HG03095 (cell line): Measurements from ENCODE around the gene CBX6.

ENCODE experiments used
- ATAC-seq: cut with Tn5 transposase; IDR thresholded peaks from one replicate; pipeline ENCODE4 v1.9.1; 2021; ENCODE audit warnings: moderate library complexity; ENCODE audit not compliant: unreplicated experiment

CBX6 gene

DNA sequence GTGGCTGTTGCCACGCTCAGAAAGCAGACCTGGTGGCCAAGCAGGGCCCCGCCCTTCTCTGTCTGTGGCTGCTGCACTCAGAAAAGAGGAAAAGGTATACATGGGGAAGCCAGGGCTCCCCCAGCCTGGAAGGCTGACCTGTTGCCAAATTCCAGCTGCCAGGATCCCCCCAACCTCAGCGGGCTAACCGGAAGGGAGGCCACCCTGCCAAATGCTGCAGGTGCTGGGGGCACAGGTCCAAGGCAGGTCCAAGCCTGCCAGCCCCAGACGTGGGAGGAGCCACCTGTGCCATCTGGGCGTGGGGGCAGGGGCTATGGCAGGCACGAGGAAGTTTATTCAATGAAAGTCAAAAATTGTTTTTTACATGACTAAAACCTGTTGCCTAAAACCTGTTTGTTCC is 30.8 kb downstream of the CBX6 start:
- no peak for ATAC-seq

DNA sequence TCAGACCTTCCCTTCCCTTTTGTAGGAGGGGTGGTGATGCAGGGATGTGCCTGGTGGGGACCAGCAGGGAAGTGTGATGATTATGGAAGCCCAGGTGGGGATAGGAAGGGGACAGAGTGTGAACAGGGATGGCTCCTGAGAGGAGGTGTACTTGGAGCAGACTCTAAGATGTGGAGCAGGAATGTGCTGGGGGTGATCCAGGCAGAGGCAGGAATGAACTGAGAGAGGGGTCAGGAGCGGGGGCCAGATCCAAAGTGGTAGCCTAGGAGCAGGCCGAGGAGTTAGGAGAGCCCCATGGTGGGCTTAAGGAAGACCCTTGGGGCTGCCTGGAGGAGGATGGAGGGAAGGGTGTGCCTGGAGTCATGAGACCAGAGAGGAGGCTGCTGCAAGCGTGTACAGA is 31.9 kb downstream of the CBX6 start:
- ATAC-seq = no peak

DNA sequence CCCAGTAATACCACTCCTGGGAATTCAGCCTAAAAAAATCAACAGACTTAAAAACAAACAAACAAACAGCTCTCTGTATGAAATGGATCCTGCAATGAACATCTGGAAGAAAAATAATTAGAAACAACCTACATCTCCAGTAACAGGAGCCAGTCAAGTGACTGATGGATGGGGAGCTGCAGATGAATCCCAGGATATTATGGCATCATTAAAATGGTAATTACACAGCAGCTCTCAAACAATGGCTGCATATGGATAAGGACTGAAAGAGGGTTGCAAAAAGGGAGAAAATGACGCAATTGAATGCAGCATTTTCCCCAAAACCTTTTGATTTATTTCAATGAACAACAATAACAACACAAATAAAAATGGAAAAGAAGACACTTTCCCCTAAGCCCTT is 32.3 kb downstream of the CBX6 start:
- ATAC-seq = no peak

DNA sequence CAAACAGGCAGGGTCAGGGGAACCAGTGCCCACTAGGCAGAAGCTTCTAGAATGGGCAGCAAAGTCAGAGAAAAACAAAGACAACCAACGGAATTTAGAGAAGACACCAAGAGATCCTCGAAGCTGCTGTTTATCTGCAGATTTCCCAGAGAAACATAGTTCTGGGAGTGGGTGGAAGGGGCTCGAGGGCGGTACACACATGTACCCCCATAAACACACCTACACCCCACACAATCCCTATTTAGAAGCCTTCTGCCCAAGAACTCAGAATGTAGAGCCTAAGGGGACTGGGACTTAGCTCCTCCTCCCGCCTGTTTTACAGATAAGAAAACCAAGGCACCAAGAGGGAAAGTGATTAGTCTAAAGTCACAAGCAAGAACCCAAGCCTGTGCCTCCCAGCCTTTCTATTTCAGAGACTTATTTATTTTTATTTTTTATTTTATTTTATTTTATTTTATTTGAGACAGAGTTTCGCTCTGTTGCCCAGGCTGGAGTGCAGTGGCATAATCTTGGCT is 34.5 kb downstream of the CBX6 start:
- ATAC-seq = no peak

DNA sequence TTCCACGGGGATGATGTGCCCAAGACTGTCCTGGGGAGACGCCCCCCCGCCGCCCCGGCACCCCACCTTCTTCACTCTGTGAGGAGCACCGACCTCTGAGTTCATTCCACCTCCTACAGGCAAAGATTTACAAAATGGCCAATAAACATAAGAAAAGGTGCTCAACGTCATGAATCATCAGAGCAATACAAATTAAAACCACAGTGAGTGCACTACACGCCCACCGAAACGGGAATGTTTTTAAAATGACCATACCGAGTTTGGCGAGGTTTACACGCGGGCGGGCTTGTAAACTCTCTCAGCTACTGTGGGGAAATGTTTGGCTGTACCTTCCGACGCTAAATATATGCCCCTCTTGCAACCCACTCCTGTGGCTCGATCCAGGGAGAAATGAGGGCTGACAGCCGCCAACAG is 36.1 kb downstream of the CBX6 start:
- ATAC-seq = no peak

DNA sequence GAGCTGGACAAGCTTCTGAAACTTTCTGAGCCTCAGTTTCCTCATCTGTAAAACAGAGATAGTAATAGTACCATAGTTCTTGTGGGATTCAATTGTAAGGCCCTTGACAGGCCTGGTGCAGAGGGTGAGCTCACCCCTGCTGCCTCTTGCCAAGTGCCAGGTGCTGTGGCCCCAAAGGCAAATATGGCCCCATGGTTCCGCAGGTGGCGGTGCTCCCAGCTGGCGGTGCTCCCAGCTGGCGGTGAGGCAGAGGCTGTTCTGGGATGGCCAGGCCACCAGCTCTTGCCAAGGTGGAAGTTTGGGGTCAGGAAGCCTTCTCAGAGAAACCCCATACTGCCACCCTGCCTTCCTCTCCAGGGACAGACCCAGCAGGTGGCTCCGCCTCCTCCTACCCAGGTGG is 37.0 kb downstream of the CBX6 start:
- no peak for ATAC-seq

DNA sequence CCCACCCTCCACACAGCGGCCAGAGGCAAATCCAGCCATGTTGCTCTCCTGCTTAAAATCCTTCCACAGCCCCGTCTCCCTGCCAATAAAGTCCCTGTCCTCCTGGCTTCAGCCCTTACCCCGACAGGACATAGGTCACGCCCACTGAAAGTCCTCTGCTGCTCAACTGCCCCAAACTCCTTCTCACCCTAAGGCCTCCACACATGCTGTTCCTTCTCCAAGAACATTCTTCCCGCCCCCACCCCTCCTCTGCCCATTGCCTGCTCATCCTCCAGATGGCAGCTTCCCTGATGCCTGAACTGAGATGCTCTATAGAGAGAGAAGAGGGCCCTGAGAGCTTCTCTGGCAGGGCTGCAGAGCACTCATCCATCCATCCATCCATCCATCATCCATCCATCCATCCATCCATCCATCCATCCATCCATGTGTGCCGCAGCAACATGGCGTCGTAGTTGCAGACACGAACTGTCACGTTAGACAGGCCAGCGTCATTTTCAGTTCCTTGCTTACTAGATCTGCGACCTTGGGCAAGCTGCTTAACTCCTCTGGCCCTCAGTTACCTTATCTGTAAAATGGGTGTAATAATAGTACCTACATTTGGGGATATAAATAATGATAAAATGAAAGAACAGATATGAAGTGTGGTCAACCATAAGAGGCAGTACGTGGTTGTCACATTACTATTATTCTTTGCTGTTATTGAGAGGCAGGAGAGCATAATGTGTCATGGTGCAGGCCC is 37.6 kb downstream of the CBX6 start:
- ATAC-seq = no peak

DNA sequence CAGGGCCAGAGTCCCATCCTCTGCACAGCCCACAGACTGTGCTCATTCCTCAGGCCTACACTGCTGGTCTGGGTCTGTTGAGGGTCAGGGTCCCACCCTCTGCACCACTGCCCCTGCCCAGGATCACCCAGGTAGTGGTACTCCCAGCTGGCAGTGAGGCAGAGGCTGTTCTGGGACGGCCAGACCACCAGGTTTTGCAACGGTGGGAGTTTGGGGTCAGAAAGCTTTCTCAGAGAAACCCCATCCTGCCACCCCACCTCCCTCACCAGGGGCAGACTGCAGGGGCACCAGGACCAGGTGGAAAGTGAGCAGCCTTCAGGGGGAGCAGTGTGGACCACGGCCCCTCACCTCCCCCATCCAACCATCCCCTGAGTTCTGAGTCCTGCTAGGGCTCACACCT is 39.0 kb downstream of the CBX6 start:
- ATAC-seq = no peak

DNA sequence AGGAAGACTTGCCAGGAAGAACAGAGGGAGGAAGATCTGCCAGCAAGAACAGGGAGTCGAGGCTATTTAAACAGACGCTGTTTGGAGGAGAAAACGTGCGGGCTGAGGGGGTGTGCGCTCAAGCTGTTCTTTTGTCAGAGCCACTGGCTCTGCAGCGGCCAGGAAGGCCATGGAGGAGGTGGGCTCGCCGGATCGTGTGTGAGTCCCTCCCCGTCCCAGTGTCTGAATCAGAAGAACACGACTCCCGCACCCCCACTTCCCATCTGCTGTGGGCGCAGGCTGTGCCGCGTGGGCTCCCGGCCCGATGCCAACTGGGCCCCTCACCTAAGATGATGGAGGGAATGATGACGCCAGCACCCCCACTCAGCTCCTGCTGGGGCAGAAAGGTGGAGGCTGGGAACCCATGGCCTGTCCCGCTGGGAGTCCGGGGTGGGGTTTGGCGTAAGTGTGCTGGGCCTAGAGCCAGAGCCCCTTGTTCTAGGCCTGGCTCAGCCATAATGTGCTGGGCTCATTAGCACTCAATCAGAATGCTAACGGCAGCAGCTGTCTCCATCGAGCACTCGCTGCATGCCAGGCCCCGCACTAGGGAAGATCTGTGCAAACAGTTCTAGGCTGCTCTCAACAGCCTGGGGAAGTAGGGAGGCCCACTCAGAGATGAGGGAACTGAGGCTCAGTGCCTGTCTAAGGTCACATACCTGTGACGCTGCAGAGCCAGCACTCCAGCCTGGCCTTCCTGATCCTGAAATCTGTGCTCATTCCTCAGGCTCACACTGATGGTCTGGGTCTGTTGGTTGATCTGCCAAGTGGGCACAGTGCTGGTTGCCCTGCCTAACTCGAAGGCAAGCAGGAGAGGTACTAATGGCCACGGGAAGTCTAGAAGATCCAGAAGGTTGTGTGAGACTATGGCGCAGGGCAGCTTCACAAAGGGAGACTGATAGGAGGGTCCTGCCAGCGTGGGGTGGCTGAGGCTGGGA is 39.7 kb downstream of the CBX6 start:
- no peak for ATAC-seq

DNA sequence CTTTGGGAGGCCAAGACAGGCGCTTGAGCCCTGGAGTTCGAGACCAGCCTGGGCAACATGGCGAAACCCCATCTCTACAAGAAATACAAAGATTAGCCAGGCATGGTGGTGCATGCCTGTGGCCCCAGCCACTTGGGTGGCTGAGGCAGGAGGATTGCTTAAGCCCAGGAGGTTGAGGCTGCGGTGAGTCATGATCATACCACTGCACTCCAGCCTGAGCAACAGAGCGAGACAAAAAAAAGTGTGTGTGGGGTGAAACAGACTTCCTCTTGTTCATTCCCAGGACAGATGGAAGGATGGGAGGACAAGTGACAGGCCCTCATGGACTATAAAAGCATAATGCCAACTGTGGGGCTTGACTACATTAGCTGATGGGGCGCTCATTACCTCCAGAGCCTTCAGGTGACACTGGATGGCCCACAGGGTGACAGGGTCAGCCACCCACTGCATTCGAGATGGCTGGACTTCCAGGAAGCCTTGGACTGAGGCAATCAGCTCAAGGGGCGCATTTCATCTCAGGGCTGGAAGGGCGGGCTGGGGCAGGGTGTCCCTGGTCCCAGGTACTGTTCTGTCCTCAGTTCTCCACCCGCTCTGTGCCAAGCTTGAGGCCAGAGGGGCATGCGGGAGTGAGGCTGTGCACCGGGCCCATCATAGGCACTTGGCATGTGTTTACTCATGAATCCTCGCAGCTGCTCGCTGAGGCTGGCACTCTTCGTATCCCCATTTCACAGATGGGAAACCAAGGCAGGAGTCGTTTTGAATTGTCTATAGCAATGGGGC is 40.7 kb downstream of the CBX6 start:
- no peak for ATAC-seq

DNA sequence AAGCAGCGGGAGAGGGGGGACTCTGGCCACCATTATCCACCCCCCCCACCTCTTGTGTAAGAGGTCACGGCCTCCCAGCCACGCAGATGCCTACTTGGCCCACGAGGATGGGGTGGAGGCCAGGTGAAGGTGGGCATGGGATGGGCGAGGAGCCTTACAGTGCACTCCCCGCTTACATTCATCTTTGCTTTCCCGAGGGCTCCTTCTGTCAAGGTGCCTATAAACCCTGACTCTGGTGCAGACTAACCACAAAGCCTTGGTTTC is 41.2 kb downstream of the CBX6 start:
- ATAC-seq = no peak

DNA sequence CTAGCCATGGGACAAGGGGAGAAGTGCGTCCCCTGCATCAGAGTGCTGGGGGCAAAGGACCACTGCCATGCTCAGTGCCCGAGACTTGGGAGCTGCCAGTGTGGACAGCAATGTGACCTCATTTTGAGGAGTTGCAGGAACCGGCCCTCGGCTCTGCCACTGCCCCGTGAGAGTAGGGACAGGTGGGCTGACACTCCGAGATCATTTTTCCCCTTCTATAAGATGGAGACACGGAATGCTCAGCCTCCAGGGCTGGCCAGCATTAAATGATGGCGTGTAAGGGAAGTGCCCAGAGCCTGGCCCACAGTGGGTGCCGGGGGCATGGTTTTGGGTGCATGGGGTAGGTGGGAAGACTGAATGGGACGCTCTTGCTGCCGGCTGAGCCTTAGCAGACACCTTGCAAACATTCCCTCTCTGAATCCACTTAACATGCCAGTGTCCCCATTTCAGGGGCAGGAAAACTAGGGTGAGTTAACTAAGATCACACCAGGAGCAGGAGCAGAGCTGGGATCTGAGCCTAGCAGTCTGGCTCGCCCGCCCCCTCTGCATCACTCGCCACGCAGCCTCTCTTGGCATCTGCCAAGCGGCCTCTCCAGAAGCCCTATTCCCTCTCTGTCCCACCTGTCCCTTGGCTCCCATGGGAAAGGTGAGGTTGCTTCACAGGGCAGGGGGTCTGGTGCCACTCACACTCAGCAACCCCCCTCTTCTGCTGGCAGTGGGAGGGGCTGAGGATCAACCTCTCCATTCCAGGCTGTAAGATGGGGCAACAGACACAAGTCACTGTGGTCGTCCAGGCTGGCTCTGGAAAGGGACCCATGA is 41.8 kb downstream of the CBX6 start:
- no peak for ATAC-seq

DNA sequence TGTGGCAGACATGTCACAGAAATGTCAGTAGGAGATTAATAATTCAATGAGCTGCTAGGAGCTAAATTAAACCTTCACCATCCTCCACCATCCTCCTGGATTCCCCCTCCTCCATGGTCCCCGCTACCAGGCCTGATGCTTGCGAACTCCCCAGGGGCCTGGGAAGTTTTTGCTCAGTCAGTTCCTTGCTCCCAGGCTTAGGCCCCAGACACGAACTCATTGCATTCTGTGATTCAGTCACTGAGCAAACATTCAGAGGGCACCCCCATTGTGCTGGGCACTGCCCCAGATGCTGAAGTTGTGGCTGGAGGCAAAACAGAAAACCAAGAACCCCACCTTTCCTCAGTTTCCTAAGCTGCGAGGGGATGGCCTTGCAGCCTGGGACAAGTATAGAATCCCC is 42.5 kb downstream of the CBX6 start:
- no peak for ATAC-seq

DNA sequence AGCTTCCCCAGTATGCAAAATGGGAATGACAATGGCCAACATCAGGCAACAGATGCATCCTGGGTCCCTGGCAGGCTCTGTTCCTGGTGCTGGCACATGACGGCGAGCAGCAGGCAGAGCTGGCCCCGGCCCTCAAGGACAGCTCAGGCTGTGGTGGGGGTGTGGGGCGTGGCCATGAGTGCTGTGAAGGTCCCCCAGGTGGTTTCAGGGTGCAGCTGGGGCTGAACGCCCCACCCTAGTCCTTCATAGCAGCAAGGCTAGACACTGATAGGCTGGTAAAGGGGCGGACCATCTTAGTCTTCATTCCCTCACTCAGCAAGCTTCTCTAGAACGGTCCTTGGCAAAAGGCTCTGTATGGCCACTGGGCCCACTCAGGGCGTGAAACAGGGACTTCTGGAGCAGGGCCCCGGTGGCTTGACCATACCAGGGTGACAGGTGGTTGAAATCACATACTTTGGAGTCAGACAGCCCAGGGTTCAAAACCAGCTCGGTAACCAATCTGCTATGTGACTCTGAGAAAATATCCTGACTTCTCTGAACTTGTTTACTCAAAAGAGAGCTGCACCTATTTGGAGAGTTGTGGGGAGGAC is 43.3 kb downstream of the CBX6 start:
- ATAC-seq = no peak

DNA sequence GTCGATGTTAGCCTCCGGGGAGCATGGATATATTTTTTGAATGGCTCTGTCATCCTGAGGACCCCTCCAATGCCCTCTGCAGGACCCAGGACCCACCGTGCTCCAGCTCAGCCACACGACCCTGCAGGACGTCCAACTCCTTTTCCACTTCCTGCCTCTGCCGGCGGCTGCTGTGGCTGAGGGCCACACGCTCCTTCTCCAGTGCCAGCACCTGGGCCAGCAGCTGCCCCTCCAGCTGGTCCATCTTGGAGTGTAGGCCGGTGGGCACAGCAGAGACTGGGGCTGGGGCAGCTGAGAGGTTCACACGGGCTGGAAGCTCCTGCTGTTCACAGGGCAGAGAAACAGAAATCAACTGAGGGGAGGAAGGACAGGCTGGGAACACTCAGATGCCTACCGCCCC is 43.8 kb downstream of the CBX6 start:
- no peak for ATAC-seq

DNA sequence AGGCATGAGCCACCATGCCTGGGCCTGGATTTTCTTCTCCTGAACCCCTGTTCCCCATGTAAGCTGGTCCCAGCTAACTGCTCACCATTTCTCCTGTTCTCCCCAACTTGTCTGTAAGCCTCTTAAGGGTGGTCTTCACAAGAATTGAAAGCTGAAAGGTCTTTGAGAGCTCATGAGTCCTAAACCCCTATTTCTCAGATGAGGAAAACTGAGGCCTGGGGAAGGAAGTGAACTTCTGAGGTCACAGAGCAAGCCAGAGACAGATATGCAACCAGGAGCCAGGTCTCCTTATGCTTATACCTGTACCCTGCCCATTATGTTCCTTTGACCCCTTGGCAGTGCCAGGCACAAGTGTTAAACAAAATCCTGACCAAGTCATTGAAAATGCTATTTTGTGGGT is 44.5 kb downstream of the CBX6 start:
- no peak for ATAC-seq

DNA sequence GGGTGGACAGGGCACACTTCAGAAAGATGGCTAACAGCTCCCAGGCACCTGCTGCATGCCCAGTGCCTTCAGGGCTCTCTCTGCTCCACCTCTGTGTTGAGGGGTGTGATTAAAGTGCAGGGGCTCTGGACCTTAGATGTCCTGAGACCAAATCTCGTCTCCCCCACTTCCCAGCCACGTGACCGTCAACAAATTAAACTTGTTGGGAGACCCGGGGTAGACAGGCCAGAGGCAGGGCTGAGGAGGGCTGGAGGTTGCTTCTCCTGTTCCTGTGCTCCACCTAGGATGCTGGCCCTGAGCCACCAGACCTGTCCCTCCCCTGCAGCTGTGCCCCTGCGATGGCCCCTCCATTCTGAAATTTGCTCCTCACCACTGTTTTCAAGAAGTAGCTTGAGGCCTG is 45.2 kb downstream of the CBX6 start:
- ATAC-seq = no peak

DNA sequence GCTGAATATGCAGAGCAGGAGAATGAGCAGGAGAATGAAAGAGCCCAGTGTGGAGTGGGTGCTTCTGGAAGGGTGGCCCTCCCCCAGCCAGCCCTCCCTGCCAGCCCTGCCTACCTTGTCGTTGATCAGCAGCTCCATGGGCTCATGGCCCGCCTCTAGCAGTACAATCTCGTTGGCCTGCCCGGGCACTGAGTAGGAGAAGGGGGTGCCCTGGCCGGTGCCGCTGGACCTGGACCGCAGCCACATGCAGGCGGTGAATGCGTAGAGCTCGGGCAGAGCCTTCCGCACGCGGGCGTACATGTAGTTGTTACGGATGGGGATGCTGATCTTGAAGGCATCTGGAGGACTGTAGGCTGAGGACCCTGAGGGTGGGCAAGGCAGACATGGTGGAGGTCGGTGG is 45.6 kb downstream of the CBX6 start:
- ATAC-seq = no peak

DNA sequence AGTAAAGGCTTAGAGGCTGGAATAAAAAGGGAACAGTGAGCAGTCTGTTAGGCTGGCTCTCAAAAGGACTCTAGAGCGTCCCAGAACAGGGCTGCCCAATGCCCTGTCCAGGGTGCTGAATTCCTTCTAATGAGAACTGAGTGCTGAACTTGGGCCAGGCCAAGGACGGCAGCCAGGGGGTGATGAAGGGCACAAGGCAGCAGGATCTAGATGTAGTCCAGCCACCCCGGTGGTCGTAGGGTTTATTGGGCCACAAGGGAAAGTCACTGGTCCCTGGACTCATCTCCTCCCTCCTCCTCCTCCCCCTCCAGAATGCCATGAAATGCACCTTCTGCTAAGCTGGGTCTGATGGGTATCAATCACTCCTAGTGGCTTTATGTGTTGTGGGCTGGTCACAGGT is 47.4 kb downstream of the CBX6 start:
- ATAC-seq = no peak

DNA sequence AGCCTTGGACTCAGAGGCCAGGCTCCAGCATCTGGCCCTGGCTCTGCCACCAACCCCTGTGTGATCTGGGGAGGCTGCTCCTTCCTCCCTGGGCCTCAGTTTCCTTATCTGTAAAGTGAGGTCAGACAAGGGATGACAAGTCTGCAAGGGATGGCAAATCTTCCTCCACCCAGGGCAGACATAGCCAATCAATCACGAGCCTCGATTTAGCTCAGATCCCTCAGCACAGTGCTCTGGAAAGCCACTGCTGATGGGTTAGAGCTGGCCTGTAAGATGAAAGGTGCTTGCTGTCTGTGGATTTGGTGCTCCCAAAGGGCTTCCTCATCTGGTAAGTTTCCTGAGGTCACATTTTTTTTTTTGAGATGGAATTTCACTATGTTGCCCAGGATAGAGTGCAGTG is 48.4 kb downstream of the CBX6 start:
- no peak for ATAC-seq
